ENCODE data around the gene TNFRSF19. TPM values are rescaled to one million over a fixed set of nuclear protein-coding genes. Genes with fewer than 3 reads are reported as not detected.
A peak's percentile ranks its signal among the peaks of the same experiment; 100 is the strongest.

TNFRSF19 gene
- total and polyA plus RNA-seq, 2 of the 13 experiments (the other 11 are each of a cell fraction or from before 2014, with no cell fraction given): 75.3 to 77.7 TPM

- TF ChIP-seq ZNF318 (CRISPR knock-in tag; IDR thresholded peaks at IDR 0.05): no peak
- TF ChIP-seq TCF7 (IDR thresholded peaks at IDR 0.05; ENCODE audit: low read depth): peak; percentile 76
- TF ChIP-seq ZNF3 (CRISPR knock-in tag; IDR thresholded peaks at IDR 0.05): no peak
- TF ChIP-seq ATF1 (CRISPR knock-in tag; IDR thresholded peaks at IDR 0.05): no peak
- peak; percentile 55 for TF ChIP-seq PATZ1 (CRISPR knock-in tag; IDR thresholded peaks at IDR 0.05)
- TF ChIP-seq CBX5 (CRISPR knock-in tag; IDR thresholded peaks at IDR 0.05; ENCODE audit: borderline replicate concordance): no peak
- no peak for TF ChIP-seq ZBTB44 (CRISPR knock-in tag; IDR thresholded peaks at IDR 0.05)
- no peak for TF ChIP-seq ZFP36L2 (CRISPR knock-in tag; IDR thresholded peaks at IDR 0.05)
- TF ChIP-seq DR1 (CRISPR knock-in tag; IDR thresholded peaks at IDR 0.05): no peak
- TF ChIP-seq ZBTB3 (CRISPR knock-in tag; IDR thresholded peaks at IDR 0.05; ENCODE audit: borderline replicate concordance, low read depth): no peak
- no peak for TF ChIP-seq PLRG1 (conservative IDR thresholded peaks at IDR 0.05)
- peak; percentile 49; the same call in 1 of the 2 replicates for TF ChIP-seq ZNF609 (CRISPR knock-in tag; IDR thresholded peaks at IDR 0.05; ENCODE audit: borderline replicate concordance)
- TF ChIP-seq ZNF354B (CRISPR knock-in tag; IDR thresholded peaks at IDR 0.05): no peak
Measured at GRCh38 chr13:23567906-23568460, 2.2 kb upstream of the TNFRSF19 start (continued).
